AG04450 (cell line): ENCODE measurements around the gene TOMM40L. TPM values are rescaled to one million over a fixed set of nuclear protein-coding genes. Genes with fewer than 3 reads are reported as not detected.

Experiments
- CTCF ChIA-PET: fragments of 300-600, 350-600 bp; formaldehyde crosslinking; extraction: SDS; loops from one replicate; lab custom pipeline; 2022; ENCODE audit warnings: antibody characterized with exemption, inconsistent platforms; lab: Charles Lee
- POLR2A ChIA-PET: fragments of 350-600 bp; formaldehyde crosslinking; extraction: SDS; loops from one replicate; lab custom pipeline; 2021; ENCODE audit warnings: antibody characterized with exemption, inconsistent platforms; lab: Yijun Ruan, JAX
- DNase-seq: peaks from one replicate; pipeline ENCODE4 v3.0.0-alpha.2; 2011; ENCODE audit warnings: low read depth, low spot score
- H3K27ac ChIP-seq: one replicate; pipeline ENCODE4 v1.5.1; 2012; ENCODE audit warnings: low read depth, low read length, control low read depth
- H3K27me3 ChIP-seq: one replicate; pipeline ENCODE4 v1.6.0; 2012; ENCODE audit warnings: low read length; ENCODE audit not compliant: control insufficient read depth, insufficient read depth
- H3K4me3 ChIP-seq: 2 replicates; pipeline ENCODE4 v1.5.1; 2011; ENCODE audit warnings: mild to moderate bottlenecking, low read depth, low read length, control low read depth
- H3K9me3 ChIP-seq: 2 replicates; pipeline ENCODE4 v1.5.1; 2012; ENCODE audit warnings: low read length; ENCODE audit not compliant: control insufficient read depth, insufficient read depth
- CTCF ChIP-seq: IDR thresholded peaks from 2 replicates; pipeline ENCODE4 v1.5.1; 2011; ENCODE audit warnings: low read depth, low read length, control low read depth, inconsistent platforms
- polyA plus RNA-seq: library from polyadenylated mRNA; depleted of rRNA; stranded (reverse); fragments of >200 nt; gene quantifications from 2 replicates; pipeline ENCODE4 v1.2.3, GENCODE V29; 2011

The TOMM40L gene
- polyA plus RNA-seq, 1 experiment, result 9.3 TPM

- peak; percentile 59 for DNase-seq
- no peaks in the 10 kb centered on the region for H3K9me3 ChIP-seq
- ChIA-PET CTCF (interaction anchor here (1.0 to 3.5 kb wide), 5 partner anchors 12 to 185 kb away, joined by 3 to 29 read pairs (median 8); partner anchors contain the start of genes PPOX and TOMM40L), POLR2A (interaction anchor here (0.6 to 1.2 kb wide), 4 partner anchors 9 to 68 kb away, joined by 4 to 13 read pairs (median 5); partner anchors contain the start of gene TOMM40L)
- TF ChIP-seq CTCF, result no peak
- H3K27ac ChIP-seq, result peak overlapping the region; percentile 93
- no peaks in the 10 kb centered on the region for H3K27me3 ChIP-seq
- peak overlapping the region; percentile 51 for H3K4me3 ChIP-seq
Observed at GRCh38 chr1:161196521-161197451, 29.1 kb upstream of the TOMM40L start.

GRCh38 chr1:161197560-161198193, 28.2 kb upstream of the TOMM40L start:
- CTCF ChIA-PET, result interaction anchor here (0.6 to 3.5 kb wide), 8 partner anchors 11 to 184 kb away, joined by 3 to 29 read pairs (median 5); partner anchors contain the start of genes PPOX and TOMM40L

GRCh38 chr1:161198194-161198896, 27.5 kb upstream of the TOMM40L start:
- H3K4me3 ChIP-seq, result peak overlapping the region; percentile 51
- POLR2A ChIA-PET, result interaction anchor here (0.8 to 1.3 kb wide), 4 partner anchors 9 to 116 kb away, joined by 3 read pairs; partner anchors contain the start of genes PPOX and SDHC

More at GRCh38 chr1:161197560-161198193, 28.2 kb upstream of the TOMM40L start:
- POLR2A ChIA-PET, result interaction anchor here (0.6 to 1.2 kb wide), 4 partner anchors 9 to 68 kb away, joined by 3 to 13 read pairs (median 5); partner anchors contain the start of gene TOMM40L
- H3K27ac ChIP-seq, result peak overlapping the region; percentile 93
- H3K9me3 ChIP-seq, result no peaks in the 10 kb centered on the region
- TF ChIP-seq CTCF, result no peak
- peak overlapping the region; percentile 51 for H3K4me3 ChIP-seq
- no peak for DNase-seq
- no peaks in the 10 kb centered on the region for H3K27me3 ChIP-seq

More at GRCh38 chr1:161198194-161198896, 27.5 kb upstream of the TOMM40L start:
- Histone ChIP-seq H3K27me3 (no peaks in the 10 kb centered on the region), H3K9me3 (no peaks in the 10 kb centered on the region), H3K27ac (peak overlapping the region; percentile 57)
- CTCF ChIA-PET, result interaction anchor here (0.6 to 3.5 kb wide), 9 partner anchors 8 to 184 kb away, joined by 3 to 29 read pairs (median 4); partner anchors contain the start of genes PPOX and TOMM40L
- DNase-seq, result no peak
- 0 out of 2 replicates have a peak, but pooled peaks have one; percentile 7 for TF ChIP-seq CTCF
